ENCODE data around the gene FAM200B.
"Not testable (repeated sequence)": the region's sequence is repeated elsewhere in the genome, so short reads cannot be mapped to it uniquely, and the experiment has no call there.

FAM200B gene

GRCh38 chr4:15696866-15697265, 15.2 kb downstream of the FAM200B start:
- no peak for DNase-seq (ENCODE audit: low spot score)

GRCh38 chr4:15702941-15703403, 21.3 kb downstream of the FAM200B start, which contains the start of gene BST1:
Gene BST1 (plus strand): TSS chr4:15703065. CDS start chr4:15703145, 80 bp downstream.
- no peak for DNase-seq (ENCODE audit: low spot score)

DNA sequence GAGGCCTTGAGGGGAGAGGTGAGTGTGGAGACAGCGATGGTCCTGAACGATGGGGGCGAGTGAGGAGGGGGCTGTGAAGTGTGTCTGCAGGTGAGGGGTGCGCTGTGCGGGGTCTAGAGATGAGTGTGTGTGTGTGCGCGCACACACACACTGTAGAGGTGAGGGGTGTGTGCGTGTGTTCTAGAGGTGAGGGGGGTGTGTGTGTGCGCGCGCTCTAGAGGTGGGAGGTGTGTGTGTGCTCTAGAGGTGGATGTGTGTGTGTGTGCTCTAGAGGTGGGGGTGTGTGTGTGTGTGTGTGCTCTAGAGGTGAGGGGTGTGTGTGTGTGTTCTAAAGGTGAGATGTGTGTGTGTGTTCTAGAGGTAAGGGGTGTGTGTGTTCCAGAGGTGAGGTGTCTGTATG, 21.8 kb downstream of the FAM200B start:
- DNase-seq (ENCODE audit: low spot score): no peak

GRCh38 chr4:15704129-15704528, 22.5 kb downstream of the FAM200B start:
- no peak for DNase-seq (ENCODE audit: low spot score)

DNA sequence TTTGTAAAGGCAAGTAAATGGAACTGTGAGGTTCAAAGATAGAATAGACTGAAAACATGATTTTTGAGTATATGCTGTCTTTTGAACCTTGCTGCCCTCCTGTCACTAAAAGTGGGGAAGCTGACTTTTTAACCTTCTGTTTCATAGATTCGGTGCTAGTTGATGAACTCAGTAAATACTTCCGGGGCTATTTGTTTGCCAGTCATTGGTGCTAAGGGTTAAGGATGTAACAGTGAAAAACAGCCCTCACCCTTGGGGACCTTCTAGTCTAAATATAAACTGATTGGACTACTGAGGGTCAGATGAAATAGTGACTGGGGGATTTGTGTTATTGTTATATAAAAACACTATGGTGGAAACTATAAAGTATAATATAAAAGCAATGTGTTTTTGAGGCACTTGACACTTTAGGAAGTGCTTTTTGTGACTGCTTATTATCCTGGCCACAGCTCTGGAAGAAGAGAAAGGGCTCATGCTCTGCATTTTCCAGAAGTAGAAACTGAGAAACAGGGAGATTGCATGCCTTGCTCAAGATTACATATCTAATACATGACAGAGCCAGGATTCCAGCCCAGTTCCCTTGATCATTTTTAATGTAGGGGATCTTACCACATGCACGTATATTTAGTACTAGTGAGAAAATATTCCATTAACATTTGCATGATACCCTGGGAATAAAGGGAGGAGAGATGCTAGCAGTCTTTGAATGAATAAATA, 25.2 kb downstream of the FAM200B start:
- no peak for DNase-seq (ENCODE audit: low spot score)

- no peak for DNase-seq (ENCODE audit: low spot score)
Observed at GRCh38 chr4:15707363-15707715, 25.7 kb downstream of the FAM200B start.

DNA sequence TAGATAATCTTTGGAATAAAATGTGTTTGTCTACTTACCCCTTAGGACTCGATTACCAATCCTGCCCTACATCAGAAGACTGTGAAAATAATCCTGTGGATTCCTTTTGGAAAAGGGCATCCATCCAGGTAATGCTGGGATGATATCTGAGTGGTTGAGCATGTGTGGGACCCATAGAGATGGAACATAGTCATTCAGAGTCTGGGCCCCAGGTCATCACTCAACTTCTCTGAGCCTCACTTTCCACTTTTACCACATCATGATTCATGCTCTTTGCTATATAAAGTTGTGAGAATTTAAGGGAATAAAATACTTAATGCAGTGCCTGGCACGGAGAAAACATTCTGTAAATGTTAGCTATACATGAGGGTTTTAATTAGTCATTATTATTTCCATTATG, 30.1 kb downstream of the FAM200B start:
- DNase-seq (ENCODE audit: low spot score): no peak

- no peak for DNase-seq (ENCODE audit: low spot score)
Observed at GRCh38 chr4:15712214-15712613, 30.6 kb downstream of the FAM200B start.

DNA sequence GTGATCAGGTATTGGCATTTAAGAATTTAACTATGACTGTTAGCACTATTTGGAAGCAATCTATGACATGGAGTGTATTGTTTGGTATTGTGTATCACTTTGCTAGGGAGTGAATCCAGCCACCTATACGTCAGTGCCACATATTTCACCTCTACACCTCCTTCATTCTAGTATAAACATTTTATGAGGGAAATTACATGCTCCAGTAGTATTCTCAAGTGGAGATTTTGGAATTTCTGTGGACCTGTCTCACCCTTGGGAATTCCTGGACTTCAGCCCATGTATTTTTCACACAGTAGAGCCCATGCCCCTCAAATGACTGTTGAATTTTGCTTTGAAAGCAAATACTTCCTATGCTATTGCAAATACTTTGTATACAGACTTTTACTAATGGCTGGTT, 32.5 kb downstream of the FAM200B start:
- no peak for DNase-seq (ENCODE audit: low spot score)

- no peak for DNase-seq (ENCODE audit: low spot score)
Observed at GRCh38 chr4:15714646-15715435, 33.2 kb downstream of the FAM200B start.

DNA sequence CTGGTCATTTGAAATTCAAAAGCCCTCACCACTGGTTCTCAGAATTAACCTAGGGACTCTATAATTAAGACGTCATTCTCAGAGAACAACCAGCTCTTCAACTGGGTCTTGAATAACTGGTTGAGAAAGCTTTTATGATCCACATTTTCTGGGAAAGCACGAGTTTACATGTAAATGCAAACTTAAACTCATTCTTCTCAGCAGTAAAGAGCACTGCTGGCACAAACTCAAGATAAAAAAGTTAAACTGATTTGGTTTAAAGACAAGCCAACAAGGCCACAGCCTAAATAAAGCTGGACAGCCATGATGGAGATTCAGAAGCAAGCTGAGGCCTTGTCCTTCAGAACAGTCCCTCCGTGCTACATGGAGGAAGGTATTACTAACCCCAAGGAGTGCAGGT, 34.5 kb downstream of the FAM200B start:
- DNase-seq (ENCODE audit: low spot score): no peak

DNA sequence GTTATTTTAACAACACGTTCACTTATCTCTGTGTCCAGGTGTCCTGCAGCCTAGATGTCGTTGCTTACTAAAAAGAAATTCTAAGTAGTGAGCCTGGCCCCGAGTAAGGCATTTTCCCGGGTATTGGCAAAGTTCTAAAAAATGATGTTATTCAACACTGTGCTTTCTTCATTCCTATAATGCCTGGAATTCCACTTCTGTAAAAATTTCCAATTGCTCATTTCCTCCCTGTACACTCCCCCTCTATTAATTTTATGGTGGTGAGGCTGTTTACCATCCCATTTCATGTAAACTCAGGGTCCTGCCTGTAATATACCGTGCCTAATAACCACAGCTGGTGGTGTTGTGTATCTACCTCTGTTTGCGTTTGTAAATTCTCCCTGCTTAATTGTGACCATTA, 35.5 kb downstream of the FAM200B start:
- DNase-seq (ENCODE audit: low spot score): no peak

- no peak for DNase-seq (ENCODE audit: low spot score)
Observed at GRCh38 chr4:15717657-15718416, 36.2 kb downstream of the FAM200B start.

DNA sequence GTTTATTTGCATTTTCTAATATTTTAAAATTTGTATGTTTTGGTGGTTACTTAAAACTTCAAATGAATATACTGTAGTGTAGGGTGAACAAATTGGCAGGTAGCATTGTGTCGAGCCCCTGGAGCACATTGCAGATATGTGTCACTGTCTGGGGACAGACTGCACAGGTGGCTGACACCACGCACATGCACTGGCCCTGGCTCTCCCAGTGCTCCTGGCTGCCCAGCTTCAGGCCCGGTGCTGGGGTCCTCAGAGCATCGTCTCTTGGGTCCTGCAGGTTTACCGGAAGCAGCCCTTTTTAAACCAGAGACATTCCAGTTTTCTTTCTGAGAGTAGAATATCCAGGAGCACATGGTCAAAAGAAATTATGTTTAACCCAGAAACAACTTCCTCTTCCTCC, 36.8 kb downstream of the FAM200B start:
- DNase-seq (ENCODE audit: low spot score): no peak

- no peak for DNase-seq (ENCODE audit: low spot score)
Observed at GRCh38 chr4:15718959-15719358, 37.3 kb downstream of the FAM200B start.

DNA sequence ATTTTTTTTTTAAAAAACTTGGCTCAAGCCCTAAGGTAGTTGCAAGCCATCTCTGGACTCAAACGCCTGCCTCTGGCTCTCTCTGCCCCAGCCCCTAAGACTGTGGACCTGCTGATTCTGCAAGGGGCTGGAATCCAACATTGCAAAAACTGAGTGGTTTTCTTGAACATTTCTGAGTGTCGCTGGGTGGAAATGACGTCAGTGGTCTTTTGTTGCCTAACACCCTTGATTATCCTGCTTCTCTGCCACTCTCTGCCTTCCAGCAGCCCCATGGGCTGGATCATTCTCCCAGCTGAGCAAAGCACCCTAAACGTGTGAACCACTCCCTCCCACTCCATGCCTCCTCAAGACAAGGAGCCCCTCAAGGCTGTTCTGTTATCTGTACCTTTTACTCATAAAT, 37.9 kb downstream of the FAM200B start:
- no peak for DNase-seq (ENCODE audit: low spot score)

DNA sequence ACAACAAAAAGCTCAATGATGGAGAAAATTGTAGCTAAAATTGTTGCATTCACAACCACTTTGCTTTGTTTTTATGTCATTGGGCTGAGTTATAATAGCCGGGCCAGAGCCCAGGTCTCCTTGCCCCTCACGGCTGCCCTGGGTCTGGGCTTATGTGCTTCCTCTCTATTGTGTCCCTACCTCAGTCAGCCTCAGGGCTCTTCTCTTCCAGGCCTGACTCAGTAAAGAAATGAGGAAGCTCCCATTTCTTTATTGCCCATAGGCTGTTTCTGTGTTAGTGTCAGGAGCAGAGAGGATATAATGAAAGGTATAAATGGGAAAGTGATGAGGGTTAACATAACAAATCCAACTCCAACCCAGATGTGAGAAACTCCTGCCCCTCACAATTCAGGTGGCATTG, 39.2 kb downstream of the FAM200B start:
- DNase-seq (ENCODE audit: low spot score): no peak

GRCh38 chr4:15725608-15726007, 44.0 kb downstream of the FAM200B start:
- no peak for DNase-seq (ENCODE audit: low spot score)

GRCh38 chr4:15729910-15730533, 48.4 kb downstream of the FAM200B start:
- peak; percentile 44 for DNase-seq (ENCODE audit: low spot score)

DNA sequence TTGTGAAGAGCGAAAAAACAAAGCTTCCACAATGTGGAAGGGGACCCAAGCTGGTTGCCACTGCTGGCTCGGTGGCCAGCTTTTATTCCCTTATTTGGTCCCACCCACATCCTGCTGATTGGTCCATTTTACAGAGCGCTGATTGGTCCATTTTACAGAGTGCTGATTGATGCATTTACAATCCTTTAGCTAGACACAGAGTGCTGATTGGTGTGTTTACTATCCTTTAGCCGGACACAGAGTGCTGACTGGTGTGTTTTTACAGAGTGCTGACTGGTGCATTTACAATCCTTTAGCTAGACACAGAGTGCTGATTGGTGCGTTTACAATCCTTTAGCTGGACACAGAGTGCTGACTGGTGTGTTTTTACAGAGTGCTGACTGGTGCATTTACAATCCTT, 51.4 kb downstream of the FAM200B start:
- not testable (repeated sequence) for DNase-seq (ENCODE audit: low spot score)

- DNase-seq (ENCODE audit: low spot score): no peak
Observed at GRCh38 chr4:15735536-15735935, 53.9 kb downstream of the FAM200B start.

DNA sequence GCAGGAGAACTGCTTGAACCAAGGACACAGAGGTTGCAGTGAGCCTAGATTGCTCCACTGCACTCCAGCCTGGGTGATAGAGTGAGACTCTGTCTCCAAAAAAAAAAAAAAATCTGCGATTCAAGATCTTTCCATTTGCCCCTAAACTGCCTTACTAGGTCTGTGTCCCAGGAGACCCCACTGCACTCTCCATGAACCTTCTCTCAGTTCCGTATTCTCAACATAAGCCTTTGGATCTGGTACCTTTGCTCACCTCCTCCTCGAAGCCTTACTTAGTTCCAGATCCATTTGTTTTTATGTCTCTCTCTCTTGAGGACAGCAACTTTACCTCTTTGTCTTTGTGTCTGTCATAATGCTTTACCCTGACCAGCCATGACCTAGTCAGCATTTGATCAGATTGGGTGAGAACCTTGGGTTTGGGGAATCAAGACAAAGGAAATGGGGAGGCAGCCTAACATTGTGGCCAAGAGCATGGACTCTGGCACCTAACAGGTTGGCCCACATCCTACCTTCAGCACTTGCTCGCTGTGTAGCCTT, 55.0 kb downstream of the FAM200B start:
- no peak for DNase-seq (ENCODE audit: low spot score)

Measured in putamen (tissue), 1 donor.